Neutrophil (primary cell): ENCODE data around the gene IFNLR1.

Experiments
- H3K27ac ChIP-seq: fragments of 200-600 bp; sonication (generic); 2 replicates; pipeline ENCODE4 v1.5.1; 2016; ENCODE audit warnings: mild to moderate bottlenecking, moderate library complexity
- H3K27me3 ChIP-seq: fragments of 200-600 bp; sonication (generic); 2 replicates; pipeline ENCODE4 v1.6.0; 2016; ENCODE audit warnings: mild to moderate bottlenecking
- H3K36me3 ChIP-seq: fragments of 200-600 bp; sonication (generic); 2 replicates; pipeline ENCODE4 v1.5.1; 2017
- H3K4me1 ChIP-seq, 2 experiments: fragments of 200-600 bp in 1 of 2; sonication (generic) in 1 of 2; 1 replicate in 1 of 2; 2 replicates in 1 of 2; pipeline versions ENCODE4 v1.5.1 to v1.6.1; 2013 to 2016; ENCODE audit warnings: low read depth in 1 of 2, low read length in 1 of 2, mild to moderate bottlenecking in 1 of 2, moderate library complexity in 1 of 2; ENCODE audit not compliant: control insufficient read depth in 1 of 2, insufficient read depth in 1 of 2
- H3K4me3 ChIP-seq, 2 experiments: fragments of 200-600 bp in 1 of 2; sonication (generic) in 1 of 2; 1 replicate in 1 of 2; 2 replicates in 1 of 2; pipeline ENCODE4 v1.5.1; 2013 to 2016; ENCODE audit warnings: low read depth in 1 of 2, low read length in 1 of 2, mild to moderate bottlenecking in 1 of 2, moderate library complexity in 1 of 2
- H3K9me3 ChIP-seq: fragments of 200-600 bp; sonication (generic); 2 replicates; pipeline ENCODE4 v1.5.1; 2016
- CTCF ChIP-seq: fragments of 200-600 bp; sonication (generic); IDR thresholded peaks from 2 replicates; pipeline ENCODE4 v1.5.1; 2016; ENCODE audit warnings: antibody characterized with exemption

IFNLR1 gene

GRCh38 chr1:24154215-24154614, 32.9 kb downstream of the IFNLR1 start:
- H3K4me1 ChIP-seq = peaks cover 5 to 8% of the 10 kb centered on the region in 2 experiments
- H3K4me3 ChIP-seq = no peak overlapping the region
- no peak overlapping the region for H3K27ac ChIP-seq
- no peak for TF ChIP-seq CTCF
- no peaks in the 10 kb centered on the region for H3K9me3 ChIP-seq
- H3K27me3 ChIP-seq = peaks cover 41% of the 10 kb centered on the region
- H3K36me3 ChIP-seq = no peaks in the 10 kb centered on the region

- Histone ChIP-seq H3K27me3 (peaks cover 53% of the 10 kb centered on the region), H3K36me3 (no peaks in the 10 kb centered on the region), H3K27ac (no peak overlapping the region), H3K4me1 (peaks cover 5 to 8% of the 10 kb centered on the region in 2 experiments), H3K9me3 (no peaks in the 10 kb centered on the region), H3K4me3 (no peak overlapping the region)
- TF ChIP-seq CTCF = no peak
Observed at GRCh38 chr1:24152631-24153494, 34.2 kb downstream of the IFNLR1 start.

- Histone ChIP-seq H3K36me3 (no peaks in the 10 kb centered on the region), H3K4me1 (peaks cover 5 to 8% of the 10 kb centered on the region in 2 experiments), H3K27ac (no peak overlapping the region), H3K9me3 (no peaks in the 10 kb centered on the region), H3K4me3 (no peak overlapping the region), H3K27me3 (peaks cover 57% of the 10 kb centered on the region)
- TF ChIP-seq CTCF = no peak
Observed at GRCh38 chr1:24151175-24151533, 35.9 kb downstream of the IFNLR1 start.

GRCh38 chr1:24150234-24151174, 36.6 kb downstream of the IFNLR1 start:
- TF ChIP-seq CTCF = peak; percentile 93
- H3K27me3 ChIP-seq = peaks cover 62% of the 10 kb centered on the region
- no peaks in the 10 kb centered on the region for H3K9me3 ChIP-seq
- H3K4me1 ChIP-seq = peaks cover 5 to 8% of the 10 kb centered on the region in 2 experiments
- H3K36me3 ChIP-seq = no peaks in the 10 kb centered on the region
- H3K27ac ChIP-seq = no peak overlapping the region
- H3K4me3 ChIP-seq = no peak overlapping the region

- Histone ChIP-seq H3K36me3 (no peaks in the 10 kb centered on the region), H3K27me3 (peaks cover 62% of the 10 kb centered on the region), H3K4me1 (peaks cover 5 to 8% of the 10 kb centered on the region in 2 experiments), H3K27ac (no peak overlapping the region), H3K4me3 (no peak overlapping the region), H3K9me3 (no peaks in the 10 kb centered on the region)
- TF ChIP-seq CTCF = no peak
Observed at GRCh38 chr1:24149866-24150233, 37.2 kb downstream of the IFNLR1 start.
